GM19025 (cell line): ENCODE results near the gene SKI.
"Not testable (repeated sequence)": the region's sequence is repeated elsewhere in the genome, so short reads cannot be mapped to it uniquely, and the experiment has no call there.

Source experiments
- ATAC-seq: cut with Tn5 transposase; IDR thresholded peaks from one replicate; pipeline ENCODE4 v1.9.1; 2021; ENCODE audit warnings: mild to moderate bottlenecking, low read depth, moderate library complexity; ENCODE audit not compliant: unreplicated experiment

SKI gene

GRCh38 chr1:2315674-2316450 lies 87.7 kb downstream of the SKI start:
- ATAC-seq: no peak

GRCh38 chr1:2316451-2316961 lies 88.4 kb downstream of the SKI start:
- no peak for ATAC-seq

DNA sequence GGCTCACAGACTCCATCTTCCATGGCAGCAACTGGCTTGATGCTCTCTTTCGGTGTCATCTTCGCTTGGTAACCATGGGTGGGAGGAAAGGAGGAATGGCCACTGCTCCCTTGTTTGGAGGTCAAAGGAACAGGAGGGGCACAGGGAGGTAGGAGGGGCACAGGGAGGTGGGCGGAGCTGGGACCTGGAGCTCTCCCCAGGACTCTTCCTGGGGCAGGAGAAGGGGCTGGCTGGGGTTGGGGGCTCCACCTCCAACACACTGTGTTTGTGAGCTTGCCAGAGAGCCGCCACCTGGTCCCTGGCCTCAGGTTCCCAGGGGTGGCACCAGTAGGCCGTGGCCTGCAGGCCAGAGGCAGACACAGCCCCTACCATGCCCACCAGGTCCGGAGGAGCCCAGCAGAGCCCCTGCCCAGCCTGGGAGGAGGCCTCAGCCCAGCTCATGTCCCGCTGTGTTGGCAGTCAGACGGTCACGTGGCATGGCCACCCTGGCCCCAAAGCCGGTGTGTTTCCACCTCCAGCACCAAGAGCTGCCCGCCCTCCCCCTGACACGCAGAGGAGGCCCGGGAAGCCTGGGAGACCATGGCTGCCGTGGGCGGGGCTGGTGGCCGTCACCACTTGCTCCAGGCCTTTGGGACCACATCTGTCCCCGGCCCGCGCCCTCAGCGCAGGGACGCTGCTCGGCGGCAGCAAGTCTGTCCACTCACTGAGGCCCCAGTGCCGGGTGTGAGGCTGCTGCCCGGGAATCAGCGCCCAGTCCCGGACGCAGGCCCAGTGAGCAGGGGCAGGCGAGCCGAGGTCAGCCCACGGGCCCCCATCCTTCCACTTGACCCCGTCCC lies 89.3 kb downstream of the SKI start:
- no peak for ATAC-seq

GRCh38 chr1:2318314-2319278 lies 90.5 kb downstream of the SKI start:
- no peak for ATAC-seq

DNA sequence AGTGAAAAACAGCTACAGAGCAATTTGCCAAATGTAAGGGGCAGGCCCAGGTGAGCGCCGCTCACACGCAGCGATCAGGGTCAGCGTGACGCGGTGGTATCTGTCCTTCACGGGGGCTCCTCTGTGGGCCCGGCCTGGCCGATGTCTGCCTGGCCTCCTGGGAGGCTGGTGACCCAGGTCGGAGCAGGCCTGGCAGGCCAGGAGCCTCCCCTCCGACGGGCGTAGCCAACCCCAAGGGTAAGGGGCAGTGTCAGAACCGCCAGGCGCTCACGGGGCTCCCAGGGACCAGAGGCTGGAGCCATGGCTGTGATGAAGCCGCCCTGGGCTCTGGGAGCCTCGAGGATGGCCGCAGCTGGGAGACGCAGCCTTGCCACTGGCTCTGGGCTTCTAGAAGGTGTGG lies 91.2 kb downstream of the SKI start:
- no peak for ATAC-seq

- ATAC-seq: no peak
Observed at GRCh38 chr1:2320006-2320405, 91.9 kb downstream of the SKI start.

DNA sequence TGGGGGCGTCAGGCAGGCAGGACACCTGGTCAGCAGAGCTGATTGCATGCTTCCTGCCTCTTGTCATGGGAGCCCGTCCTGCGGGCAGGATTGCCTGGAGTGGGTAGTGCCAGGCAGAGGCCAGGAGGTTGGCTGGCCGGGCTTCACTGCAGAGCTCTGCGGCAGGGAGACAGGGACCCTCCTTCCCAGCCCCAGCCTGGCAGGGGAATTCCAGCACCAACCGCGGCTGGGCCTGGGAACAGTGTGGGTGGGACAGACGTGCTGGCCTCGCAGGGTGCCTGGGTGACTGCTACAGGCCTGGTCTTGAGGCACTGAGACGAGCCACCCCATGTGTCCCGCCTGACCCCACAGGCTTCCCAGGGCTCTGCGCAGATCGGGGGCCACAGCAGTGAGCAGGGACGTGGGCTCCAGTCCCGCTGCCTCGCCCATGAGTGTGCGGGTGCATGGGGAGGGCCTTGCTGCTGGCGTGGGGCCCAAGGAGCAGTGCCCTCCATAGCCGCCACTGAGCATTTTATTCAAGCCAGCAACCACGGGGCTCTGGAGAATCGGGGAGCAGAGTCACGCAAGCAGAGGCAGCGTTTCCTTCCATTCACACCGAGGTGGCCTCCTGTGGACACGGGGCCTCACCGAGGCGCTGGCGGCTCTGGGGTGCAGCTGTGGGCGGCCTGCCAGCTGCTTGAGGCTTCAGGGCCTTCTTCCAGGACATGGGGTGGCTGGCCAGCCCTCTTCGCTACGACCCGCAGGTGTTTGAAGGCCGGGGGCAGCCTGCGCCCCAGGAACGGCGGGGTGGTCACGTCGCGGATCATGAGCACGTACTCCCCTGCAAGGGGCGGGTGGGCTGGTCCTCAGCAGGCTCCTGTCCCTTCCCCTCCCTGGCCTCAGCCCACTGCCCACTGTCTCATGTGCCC lies 92.9 kb downstream of the SKI start:
- no peak for ATAC-seq

DNA sequence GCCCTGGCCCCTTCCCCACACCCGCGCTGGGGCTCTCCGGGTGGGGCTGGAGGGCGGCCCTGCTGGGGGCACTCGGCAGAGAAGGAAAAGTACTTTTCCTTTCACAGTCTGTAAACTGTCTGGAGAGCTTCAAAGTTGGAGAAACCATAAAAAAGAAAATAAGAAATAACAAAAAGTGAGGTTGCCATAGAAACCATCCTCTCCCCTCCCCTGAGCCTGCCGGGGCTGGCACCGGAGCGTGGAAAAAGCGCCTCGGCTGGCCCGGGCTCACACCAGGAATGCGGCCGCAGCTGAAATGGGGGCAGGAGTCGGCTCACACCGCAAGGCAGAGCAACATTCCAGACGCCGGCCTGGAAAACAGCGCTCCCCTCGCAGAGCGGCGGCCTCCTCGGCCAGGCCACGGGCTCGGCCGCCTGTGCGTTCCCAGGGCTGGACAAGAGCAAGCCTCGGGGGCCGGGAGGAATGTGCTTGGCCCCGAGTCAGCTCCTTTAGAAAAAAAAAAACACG lies 94.0 kb downstream of the SKI start:
- no peak for ATAC-seq

GRCh38 chr1:2322581-2323211 lies 94.6 kb downstream of the SKI start:
- ATAC-seq: no peak

GRCh38 chr1:2323451-2323974 lies 95.4 kb downstream of the SKI start:
- no peak for ATAC-seq

DNA sequence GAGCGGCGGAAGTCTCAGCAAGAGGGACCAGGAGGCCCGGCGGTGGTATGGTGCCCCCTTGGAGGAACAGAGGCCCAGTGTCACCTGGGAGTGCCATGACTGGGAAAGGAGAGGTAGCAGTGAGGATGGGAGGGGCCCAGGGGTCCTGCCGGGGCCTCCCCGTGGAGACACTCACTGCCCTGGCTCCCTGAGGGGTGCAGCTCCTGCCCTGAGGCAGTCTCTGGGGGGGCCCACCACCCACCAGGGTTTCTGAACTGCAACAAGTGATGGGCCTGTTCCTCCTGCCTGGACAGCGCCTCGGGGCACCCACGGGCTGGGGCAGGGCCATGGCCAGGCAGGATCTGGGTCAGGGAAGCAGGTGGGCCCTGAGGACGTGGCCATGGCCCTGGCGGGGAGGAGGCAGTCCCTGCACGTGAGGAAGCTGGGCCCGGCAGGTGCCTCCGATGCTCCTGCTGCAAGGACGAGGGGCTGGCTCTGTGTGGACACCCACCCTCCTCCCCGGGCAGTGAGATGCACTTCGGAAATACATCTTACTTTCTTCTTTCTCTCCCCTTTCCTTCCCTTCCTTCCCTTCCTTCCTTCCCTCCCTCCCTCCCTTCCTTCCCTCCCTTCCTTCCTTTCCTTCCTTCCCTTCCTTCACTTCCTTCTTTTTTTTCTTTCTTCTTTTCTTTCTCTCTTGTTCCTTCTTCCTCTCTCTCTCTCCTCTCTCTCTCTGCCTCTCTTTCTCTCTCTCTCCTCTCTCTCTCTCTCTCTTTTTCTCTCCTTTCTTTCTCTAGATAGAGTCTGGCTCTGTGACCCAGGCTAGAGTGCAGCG lies 96.6 kb downstream of the SKI start:
- ATAC-seq: no peak

GRCh38 chr1:2326524-2326923 lies 98.4 kb downstream of the SKI start:
- no peak for ATAC-seq

DNA sequence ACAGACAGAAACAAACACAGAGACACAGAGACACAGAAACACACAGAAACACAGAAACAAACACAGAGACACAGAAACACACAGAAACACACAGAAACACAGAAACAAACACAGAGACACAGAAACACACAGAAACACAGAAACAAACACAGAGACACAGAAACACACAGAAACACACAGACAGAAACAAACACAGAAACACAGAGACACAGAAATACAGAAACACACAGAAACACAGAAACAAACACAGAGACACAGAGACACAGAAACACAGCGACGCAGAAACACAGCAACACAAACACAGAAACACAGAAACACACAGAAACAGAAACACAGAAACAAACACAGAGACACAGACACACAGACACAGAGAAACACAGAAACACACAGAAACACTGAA lies 99.0 kb downstream of the SKI start:
- ATAC-seq: not testable (repeated sequence)

DNA sequence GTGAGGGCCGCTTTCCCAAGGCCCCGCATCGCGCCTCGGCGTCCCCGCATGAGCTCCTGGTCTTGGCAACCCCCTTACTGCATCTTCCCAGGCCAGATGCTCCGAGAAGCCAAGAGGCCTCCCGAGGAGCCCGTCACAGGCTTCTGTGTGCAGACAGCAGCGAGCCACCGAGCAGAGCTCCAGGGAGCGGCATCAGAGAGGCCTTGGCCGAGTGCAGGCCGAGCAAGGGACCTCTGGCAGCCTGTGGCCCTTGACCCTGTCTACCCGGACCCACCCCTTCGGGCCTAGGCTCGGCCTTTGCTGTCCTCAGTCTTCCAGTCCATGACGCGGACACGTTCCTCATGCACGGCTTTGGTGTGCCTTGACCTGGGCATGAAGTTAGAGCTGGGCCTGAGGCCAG lies 99.7 kb downstream of the SKI start:
- ATAC-seq: no peak

DNA sequence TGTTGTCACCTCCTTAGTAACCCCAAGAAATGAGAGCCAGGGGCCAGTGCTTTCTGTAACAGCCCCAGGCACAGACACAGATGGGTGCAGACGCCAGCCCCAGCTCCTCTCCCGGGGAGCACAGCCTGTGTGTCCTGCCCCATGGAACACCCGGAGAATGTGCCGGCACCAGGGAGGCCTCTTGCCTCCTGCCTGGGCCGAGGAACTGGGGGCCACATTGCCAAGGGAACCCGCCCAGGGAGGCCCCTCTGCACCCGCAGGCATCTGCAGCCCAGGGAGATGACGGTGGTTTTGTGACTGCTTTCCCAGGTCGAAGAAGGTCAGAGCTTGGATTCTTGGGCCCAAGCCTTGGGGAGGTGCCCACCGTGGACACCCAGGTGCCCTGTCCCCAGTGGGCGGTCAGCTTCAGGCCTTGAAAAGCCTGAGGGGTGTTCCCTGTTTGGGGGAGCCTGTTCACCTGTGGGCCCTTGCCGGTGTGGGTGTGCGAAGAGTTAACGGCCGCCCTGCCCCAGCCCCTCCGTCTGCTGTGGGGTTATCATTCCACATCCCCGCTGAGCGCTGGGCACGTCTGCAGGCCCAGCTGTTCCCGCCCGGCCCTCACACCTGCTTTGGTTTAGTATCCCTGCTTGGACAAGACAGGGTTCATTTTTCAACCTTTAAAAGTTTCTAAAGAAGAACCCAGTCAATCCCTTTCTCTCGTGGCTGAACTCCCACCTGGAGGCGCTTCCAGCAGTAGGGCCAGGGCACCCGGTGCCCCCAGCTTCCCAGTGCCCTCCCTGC lies 100.7 kb downstream of the SKI start:
- ATAC-seq: no peak

DNA sequence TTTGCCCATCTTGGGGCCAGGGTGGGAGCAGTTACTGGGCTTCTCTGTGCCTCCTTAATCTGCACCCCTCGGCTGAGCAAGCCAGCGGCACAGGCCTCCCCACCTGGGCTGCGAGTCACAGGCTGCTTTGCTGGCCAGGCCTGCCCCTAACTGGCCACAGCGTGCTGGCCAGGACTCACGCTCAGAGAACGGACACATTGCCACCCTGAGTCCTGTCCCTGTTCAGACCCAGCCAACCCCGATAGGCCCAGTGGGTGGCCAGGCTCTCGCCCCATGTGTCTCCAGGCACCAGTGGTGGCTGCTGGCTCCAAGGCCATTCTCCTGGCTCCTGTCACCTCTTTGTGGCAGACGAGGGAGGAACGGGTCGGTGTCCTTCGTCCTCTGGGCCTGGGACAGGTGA lies 101.9 kb downstream of the SKI start:
- no peak for ATAC-seq
